ENCODE measurements around the gene XRN1.
A peak's percentile ranks its signal among the peaks of the same experiment; 100 is the strongest.
"Not testable (repeated sequence)": the region's sequence is repeated elsewhere in the genome, so short reads cannot be mapped to it uniquely, and the experiment has no call there.

Gene XRN1, protein sequence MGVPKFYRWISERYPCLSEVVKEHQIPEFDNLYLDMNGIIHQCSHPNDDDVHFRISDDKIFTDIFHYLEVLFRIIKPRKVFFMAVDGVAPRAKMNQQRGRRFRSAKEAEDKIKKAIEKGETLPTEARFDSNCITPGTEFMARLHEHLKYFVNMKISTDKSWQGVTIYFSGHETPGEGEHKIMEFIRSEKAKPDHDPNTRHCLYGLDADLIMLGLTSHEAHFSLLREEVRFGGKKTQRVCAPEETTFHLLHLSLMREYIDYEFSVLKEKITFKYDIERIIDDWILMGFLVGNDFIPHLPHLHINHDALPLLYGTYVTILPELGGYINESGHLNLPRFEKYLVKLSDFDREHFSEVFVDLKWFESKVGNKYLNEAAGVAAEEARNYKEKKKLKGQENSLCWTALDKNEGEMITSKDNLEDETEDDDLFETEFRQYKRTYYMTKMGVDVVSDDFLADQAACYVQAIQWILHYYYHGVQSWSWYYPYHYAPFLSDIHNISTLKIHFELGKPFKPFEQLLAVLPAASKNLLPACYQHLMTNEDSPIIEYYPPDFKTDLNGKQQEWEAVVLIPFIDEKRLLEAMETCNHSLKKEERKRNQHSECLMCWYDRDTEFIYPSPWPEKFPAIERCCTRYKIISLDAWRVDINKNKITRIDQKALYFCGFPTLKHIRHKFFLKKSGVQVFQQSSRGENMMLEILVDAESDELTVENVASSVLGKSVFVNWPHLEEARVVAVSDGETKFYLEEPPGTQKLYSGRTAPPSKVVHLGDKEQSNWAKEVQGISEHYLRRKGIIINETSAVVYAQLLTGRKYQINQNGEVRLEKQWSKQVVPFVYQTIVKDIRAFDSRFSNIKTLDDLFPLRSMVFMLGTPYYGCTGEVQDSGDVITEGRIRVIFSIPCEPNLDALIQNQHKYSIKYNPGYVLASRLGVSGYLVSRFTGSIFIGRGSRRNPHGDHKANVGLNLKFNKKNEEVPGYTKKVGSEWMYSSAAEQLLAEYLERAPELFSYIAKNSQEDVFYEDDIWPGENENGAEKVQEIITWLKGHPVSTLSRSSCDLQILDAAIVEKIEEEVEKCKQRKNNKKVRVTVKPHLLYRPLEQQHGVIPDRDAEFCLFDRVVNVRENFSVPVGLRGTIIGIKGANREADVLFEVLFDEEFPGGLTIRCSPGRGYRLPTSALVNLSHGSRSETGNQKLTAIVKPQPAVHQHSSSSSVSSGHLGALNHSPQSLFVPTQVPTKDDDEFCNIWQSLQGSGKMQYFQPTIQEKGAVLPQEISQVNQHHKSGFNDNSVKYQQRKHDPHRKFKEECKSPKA (N-terminal part only)

DNA sequence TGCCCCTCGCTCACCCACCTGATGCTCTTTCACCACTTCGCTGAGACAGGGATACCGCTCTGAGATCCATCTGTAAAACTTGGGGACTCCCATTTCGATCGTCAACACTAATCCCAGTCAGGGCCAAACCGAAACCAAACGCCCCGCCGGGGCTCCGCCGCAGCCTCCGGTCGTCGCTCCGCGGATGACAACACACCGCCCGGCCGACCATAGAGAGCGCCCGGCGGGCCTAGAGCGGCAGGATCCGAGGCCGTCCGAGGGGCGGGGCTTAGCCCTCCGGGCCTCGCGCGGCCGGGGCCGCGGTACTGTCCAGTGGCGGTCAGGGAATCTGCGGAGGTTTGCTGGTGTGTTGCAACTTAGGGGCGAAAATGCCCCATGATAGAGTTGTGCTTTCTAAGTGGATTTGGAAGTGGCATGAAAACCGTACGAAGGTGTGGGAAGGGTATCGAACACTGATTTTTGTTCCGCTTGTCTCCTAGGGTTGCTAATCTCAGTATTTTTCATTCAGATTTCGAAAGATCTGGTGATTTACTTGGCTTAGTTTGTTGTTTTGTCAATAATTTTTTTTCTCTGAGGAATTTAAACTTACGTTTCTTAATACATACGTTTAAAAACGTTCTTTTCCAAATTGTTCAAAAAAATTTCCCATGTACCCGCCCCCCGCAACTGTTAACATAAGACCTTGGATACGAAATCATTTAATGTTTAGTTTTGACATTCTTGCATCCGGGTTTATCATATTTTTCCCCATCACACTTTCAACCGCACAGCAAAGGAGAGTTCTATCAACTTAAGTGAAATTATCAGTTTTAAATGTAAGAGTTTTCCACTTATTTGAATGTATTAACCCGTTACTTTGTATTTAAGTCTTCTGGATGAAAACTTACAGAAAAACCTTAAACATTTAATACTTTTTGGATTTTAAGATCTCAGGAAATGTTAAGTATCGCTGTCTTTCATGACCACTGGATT, at the start of gene XRN1:
TSS of gene XRN1 (minus strand) at position 186 of the 972 bp plus-strand sequence. CDS start at position 93, 93 bp downstream.
- DNase-seq (ENCODE audit: low read depth in 1 of 2, low spot score in 1 of 2), result peak; percentile 89 to 93

DNA sequence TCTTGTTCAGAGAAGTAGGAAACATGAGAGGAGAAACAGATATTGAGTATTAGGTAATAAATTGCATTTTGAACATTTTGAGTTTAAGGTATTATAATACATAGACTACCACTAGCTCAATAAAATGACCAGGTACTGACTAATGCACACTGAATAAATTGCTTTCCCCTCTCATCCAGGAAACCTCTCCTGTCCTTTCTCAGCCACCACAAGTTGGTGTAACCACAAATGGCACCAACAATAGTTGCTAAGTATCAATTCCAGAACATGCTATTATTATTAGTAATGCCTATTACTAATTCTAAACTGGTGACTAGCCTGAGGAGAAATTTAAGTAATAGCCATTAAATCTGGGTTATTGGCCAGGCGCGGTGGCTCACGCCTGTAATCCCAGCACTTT, 47.3 kb upstream of the XRN1 start:
- no peak for DNase-seq (ENCODE audit: low read depth in 1 of 2, low spot score in 1 of 2)

GRCh38 chr3:142492184-142492583, 44.3 kb upstream of the XRN1 start:
- no peak for DNase-seq (ENCODE audit: low read depth in 1 of 2, low spot score in 1 of 2)

- DNase-seq (ENCODE audit: low read depth in 1 of 2, low spot score in 1 of 2), result no peak
Observed at GRCh38 chr3:142489572-142490323, 41.9 kb upstream of the XRN1 start.

DNA sequence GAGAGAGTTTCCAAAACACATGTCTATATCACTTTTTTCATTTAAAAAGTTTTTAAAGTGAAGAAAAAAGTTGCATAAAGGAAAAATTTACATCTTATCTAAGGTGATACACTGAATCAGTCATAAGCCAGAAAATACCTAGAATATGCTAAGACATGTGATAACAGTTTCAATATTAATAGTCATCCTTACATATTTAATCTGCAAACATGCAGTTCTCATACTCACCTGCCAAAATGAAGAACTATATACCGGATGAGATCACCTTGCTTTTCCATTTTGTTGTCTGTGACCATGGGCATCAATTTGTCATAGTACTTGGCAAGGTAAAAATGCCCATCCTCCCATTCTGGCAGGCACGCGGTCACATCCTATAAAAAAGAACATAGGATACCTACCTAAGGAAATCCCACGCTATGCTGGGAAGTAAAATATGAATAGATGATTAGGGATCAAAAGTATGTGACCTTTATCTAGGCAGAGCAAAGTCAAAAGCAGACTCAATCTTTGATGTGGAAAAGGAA, 37.1 kb upstream of the XRN1 start:
- DNase-seq (ENCODE audit: low read depth in 1 of 2, low spot score in 1 of 2), result no peak

DNA sequence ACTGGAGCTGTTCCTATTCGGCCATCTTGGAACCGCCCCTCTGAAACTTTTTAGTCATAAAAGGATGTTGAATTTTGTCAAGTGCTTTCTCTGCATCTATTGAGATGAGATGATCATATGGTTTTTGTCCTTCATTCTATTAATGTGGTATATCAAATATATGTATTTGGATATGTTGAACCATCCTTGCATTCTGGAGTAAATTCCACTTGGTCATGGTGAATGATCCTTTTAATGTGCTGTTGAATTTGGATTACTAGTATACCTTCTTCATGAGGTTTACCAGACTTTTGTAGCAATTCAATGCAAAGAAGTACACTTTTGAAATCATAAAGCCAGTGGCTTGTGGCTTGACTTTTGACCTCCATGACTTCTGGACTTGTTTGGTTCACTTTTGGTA, 33.4 kb upstream of the XRN1 start:
- no peak for DNase-seq (ENCODE audit: low read depth in 1 of 2, low spot score in 1 of 2)

GRCh38 chr3:142470826-142471225, 23.0 kb upstream of the XRN1 start:
- no peak for DNase-seq (ENCODE audit: low read depth in 1 of 2, low spot score in 1 of 2)

GRCh38 chr3:142468456-142468855, 20.6 kb upstream of the XRN1 start:
- DNase-seq (ENCODE audit: low read depth in 1 of 2, low spot score in 1 of 2), result no peak

GRCh38 chr3:142467768-142468167, 19.9 kb upstream of the XRN1 start:
- no peak for DNase-seq (ENCODE audit: low read depth in 1 of 2, low spot score in 1 of 2)

GRCh38 chr3:142460689-142461088, 12.9 kb upstream of the XRN1 start:
- DNase-seq (ENCODE audit: low read depth in 1 of 2, low spot score in 1 of 2), result no peak

GRCh38 chr3:142459929-142460328, 12.1 kb upstream of the XRN1 start:
- DNase-seq (ENCODE audit: low read depth in 1 of 2, low spot score in 1 of 2), result no peak

DNA sequence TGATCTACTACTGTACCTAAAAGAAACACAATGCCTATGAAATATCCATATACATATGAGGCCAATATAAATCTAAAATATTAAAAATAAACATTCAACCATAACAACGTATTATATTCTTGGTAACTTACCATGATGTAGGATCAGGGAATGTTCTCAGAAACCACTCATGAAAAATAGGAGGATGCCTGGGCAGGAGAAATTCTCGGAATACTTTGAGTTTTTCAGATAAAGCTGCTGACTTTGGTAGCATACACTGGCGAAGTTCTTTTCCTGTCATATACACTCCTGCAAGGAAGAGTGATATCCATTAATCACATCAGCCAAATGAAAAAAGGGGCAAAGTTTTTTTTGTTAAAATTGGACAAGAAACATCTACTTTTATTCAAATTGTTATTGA, 11.3 kb upstream of the XRN1 start:
- no peak for DNase-seq (ENCODE audit: low read depth in 1 of 2, low spot score in 1 of 2)

GRCh38 chr3:142450881-142451280, 3.0 kb upstream of the XRN1 start:
- no peak for DNase-seq (ENCODE audit: low read depth in 1 of 2, low spot score in 1 of 2)

- DNase-seq (ENCODE audit: low read depth in 1 of 2, low spot score in 1 of 2), result no peak
Observed at GRCh38 chr3:142450189-142450588, 2.4 kb upstream of the XRN1 start.

DNA sequence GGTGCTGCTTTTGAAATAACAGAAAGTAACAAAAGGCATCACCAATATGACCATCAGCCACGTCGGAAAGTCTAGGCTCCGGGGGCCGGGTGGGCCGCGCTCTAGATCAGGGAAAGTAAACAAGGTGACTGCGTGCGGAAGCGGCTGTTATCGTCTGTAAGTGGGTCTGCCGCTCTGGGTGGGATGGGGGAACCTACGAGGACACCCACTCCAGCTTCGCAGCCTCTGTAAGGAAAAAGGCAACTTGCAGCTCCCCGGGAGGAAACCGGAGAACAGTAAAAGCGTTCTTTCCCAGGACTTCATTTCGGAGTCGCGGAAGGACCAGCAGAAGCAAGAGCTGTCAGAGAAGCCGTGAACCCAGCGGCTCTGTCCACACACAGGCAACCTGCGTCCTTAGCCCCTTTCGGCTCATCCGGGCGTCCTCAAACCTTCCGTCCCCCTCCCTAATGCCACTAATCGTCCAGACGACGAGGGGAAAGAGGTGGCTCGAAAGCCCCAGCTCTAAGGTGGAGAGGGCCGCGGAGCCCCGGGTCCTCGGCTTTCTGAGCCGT, 461 bp downstream of the XRN1 start:
- peak; percentile 11 to 12 for DNase-seq (ENCODE audit: low read depth in 1 of 2, low spot score in 1 of 2)

DNA sequence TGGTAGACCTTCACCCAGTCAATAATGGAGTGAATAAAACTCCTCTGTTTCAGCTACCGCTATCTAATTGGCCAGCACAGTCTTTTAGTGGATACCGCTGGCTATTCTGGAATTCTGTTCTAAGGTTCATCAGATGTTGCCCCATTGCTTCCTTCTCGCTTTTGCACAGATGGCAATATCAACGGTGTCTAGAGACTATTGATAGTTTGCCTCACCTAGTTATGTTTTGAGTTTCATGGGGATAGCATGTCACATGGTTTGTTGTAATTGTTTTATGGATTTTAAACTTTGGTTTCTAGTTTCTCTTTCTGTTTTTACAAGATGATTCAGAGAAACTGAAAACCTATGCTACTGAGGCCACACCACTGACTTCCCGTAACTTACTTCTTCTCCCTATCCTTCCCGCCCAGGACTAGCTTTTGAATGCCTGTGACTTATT, 2.0 kb downstream of the XRN1 start:
- no peak for DNase-seq (ENCODE audit: low read depth in 1 of 2, low spot score in 1 of 2)

GRCh38 chr3:142444343-142444742, 3.5 kb downstream of the XRN1 start:
- no peak for DNase-seq (ENCODE audit: low read depth in 1 of 2, low spot score in 1 of 2)

DNA sequence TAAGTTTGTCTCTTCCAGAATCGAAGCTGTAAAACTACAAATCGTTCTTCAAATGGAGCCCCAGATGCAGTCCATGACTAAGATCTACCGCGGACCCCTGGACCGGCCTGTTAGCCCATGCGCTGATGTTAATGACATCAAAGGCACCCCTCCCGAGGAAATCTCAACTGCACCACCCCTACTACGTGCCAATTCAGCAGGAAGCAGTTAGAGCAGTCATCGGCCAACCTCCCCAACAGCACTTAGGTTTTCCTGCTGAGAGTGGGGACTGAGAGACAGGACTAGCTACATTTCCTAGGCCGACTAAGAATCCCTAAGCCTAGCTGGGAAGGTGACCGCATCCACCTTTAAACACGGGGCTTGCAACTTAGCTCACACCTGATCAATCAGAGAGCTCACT, 4.8 kb downstream of the XRN1 start:
- not testable (repeated sequence) for DNase-seq (ENCODE audit: low read depth in 1 of 2, low spot score in 1 of 2)
